GM18507 (cell line): ENCODE data around the gene PGC.
A peak's percentile ranks its signal among the peaks of the same experiment; 100 is the strongest.

ENCODE experiments used
- DNase-seq: peaks from one replicate; pipeline ENCODE4 v3.0.0; 2011; ENCODE audit warnings: low read depth; ENCODE audit not compliant: insufficient read length; ENCODE audit errors: extremely low spot score
- FAIRE-seq: peaks from 2 replicates; lab custom pipeline; 2011; peaks lifted over from hg19 to GRCh38; lab: Jason Lieb, UNC

Gene PGC

DNA sequence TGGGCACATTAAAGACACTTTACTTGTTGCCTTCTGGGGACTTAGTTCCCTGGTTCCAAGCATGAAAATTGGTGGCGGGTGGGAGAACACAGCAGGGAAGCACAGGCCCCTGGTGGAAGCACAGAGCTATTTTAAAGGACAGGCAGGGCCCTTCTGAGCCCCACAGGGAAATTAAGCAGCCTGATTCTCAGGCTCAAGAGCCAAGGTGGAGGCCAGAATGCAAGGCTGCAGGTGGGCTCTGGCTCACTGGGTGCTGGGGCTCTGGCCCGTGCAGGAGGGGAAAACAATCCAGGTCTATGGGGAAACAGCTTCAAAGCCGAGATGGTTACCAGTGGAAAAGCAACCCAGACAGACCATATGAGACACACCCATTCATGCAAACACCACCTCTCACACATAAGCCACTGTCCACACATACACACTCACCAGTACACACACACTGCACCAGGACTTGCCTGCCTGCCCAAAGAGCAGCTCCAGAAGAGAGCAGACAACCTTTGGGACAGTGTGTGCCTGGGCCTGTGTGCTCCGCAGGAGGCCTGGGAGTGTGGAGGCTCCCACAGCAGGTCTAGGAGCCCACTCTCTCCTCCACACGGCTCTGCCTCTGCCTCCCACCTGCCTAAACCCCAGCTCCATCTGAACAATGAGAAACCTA lies 42.4 kb downstream of the PGC start:
- peak; percentile 78 for FAIRE-seq
- no peak for DNase-seq

DNA sequence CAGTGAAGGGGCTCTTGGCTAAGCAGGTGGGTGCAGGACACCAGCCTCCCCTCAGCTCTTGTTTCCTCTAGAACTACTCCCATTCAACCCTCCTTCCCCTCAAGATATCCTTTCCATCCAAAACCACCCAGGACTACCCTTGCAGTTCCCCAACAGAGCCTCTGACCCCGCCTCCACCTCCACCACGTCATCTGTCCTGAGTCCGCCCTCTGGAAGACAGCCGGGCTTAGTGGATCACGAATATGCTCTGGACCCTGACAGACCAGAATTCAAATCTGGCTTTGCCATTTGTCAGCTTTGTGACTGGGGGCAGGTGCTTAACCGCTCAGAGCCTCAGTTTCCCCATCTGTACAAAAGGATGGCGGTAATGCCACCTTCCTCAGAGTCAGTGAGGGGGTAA lies 43.2 kb downstream of the PGC start:
- DNase-seq (no peak), FAIRE-seq (no peak)

DNA sequence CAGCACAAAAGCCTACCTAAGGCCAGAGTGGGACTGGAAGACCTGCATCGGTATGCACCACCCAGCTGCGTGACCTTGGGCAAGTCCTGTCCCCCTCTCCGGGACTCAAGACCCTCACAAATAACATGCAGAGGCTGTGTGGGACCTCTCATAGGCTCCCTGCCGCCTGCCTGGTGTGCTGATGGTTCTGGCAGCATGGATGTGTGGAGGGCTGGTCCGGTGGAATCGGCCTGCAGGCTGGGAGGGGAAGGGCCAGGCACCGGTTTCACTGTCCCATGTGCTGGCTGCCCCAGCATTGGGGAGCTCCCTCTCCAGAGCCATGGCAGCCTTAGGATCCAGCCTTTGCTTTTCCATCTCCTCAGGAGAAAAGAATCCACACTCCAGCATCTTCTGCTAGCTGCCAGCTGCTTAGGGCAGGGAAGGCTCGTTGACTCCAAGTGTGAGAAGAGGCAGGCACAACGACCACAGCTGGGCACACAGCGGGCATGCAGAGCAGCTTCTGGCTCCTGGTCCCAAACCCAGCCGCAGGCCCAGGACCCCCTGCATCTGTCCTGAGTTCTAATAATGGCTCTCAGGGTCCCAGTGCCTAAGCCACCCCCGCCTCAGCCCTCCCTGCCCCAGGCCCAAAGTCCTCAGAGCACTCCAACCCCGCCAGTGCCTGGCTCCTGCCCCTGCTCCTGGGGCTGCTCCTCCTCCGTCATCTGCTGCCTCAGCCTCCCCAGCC lies 44.3 kb downstream of the PGC start:
- FAIRE-seq (no peak), DNase-seq (no peak)

DNA sequence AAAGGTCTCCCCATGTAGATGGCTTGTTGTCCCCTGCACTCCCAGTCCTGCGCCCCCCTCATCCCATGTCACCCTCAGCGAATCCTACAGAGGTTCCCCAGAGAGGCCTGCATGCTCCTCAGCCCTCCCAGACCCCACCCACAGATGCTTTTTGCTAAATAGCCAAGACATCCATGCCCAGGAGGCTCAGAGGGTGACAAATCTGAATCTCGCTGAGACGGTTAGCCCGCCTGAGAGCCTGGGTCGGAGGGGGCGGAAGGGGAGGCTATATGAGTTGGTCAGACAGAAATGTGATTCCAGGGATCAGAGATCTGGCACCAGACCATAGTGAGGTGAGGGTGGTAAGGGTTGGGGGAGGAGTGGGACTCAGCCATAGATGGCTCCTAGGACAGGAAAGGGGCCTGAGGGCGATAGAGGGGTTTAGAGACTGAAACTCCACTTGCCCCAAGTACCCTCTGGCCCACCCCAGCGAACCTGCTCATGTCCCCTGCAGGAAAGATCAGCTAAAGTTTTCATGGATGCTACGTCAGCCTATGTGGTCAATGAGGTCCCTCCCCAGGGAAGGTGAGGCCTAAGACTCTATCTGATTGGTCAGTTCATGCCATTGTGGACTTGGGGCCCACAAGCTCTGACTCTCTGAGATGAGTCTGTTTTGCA lies 45.0 kb downstream of the PGC start:
- FAIRE-seq: no peak
- DNase-seq: no peak

DNA sequence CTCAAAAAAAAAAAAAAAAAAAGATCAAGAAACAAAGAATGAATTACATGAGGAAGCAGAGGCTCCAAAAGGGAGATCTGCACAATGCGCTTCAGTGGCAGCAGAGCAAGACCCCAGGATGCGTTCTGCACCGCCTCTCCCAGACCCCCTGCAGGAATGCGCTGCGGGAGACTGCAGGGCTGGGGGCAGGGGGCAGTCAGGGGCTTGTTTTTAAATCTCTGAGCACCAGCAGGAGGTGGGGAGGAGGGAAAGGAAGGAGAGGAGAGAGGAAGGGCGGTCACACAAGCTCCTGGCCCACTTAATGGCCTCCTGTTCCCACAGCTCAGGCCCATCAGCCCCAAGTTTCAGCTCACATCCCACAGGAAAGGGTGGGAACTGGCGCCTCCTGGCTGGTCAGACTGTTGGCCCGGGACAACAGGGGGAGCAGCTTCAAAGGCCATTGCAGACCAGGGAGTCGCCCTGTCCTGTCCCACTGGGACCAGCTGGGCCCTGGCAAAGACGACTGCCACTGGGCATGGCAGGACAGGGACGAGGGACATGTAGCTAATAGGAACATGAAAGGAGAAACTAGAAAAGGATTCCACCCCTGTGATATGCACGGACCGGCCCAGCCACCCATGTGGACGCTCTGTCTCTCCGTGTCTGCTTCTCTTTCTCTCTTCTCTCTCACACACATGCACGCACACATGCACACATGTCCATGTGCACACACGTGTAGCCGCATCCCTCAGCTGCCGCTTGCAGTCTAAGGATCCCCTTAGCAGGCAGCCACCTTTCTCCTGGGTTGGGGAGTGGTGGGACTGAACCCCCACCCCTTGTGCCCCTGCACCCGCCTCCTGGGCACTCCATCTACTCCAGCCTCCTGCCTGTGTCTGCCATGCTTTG lies 46.5 kb downstream of the PGC start:
- FAIRE-seq (no peak), DNase-seq (no peak)

DNA sequence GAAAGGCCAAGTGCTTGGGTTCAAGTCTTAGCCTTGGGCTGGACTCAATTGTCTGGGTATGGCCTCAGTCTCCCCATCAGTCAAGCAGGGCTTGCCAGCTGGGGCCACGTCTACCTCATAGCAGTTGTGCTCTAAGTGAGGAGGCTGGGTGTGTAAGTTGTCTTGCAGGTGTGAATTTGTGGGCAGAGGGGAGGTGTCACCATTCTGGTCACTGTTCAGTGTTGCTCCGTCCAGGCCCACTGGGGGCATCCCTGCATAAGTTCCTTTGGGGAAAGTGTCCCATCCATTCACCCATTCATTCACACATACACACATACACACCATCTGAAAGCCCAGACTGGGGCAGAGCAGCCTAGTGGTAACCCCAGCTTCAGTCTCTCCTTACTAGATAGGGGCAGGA lies 48.1 kb downstream of the PGC start:
- FAIRE-seq (no peak), DNase-seq (no peak)

DNA sequence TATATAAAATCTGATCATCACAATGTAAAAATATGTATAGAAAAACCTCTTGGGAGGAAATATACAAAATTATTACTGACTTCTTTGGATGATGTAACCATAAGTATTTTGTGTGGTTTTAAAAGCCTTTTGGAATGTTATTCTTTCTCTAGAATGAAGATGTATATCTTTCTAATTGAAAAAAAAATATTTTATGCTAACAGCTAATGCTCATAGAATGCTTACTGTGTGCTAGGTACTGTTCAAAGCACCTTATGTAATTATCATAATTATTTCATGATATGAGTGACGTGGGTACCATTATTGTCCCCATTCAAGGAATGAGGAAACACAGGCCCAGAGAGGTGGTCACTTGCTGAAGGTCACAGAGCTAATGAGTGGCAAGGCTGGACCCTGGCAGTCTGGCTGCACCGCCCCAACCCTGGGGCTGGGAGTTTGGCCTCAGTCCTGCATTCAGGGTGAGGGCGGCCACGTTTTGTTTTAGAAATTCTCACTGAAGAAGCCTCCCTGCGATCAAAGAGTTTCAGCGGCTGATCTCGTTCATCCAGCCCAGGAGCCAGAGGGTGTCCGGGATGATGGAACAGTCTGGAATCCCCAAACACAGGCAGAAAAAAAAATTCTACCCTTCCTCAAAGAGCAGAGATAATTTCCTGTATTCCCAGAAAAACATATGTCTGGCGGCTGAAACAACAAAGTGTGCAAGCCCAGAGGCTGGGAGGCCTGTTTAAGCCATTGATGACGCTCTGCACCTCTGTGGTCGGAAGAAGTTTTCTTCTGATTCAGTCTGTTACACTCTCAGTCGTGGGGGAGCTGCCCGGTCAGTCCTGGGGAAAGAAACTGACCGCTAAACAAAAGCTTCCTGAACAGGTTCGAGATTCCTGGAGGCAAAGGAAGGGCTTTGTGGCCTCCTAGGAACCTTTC lies 49.1 kb downstream of the PGC start:
- no peak for FAIRE-seq
- no peak for DNase-seq

DNA sequence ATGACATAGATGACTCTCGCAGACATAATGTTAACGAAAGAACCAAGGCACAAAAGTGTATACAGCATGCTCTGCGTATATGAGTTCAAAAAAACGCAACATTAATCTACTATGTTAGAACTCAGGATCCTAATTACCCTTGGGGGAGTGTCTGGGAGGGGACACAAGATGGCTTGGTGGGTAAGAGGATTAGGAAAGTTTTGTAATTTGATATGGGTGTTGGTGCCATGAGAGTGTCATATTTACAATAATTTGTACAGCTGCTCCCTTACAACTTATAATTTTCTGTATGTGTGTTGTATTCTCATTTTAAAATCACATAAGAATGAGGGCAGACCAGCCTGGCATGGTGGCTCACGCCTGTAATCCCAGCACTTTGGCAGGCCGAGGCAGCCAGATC lies 50.4 kb downstream of the PGC start:
- FAIRE-seq: no peak
- no peak for DNase-seq

DNA sequence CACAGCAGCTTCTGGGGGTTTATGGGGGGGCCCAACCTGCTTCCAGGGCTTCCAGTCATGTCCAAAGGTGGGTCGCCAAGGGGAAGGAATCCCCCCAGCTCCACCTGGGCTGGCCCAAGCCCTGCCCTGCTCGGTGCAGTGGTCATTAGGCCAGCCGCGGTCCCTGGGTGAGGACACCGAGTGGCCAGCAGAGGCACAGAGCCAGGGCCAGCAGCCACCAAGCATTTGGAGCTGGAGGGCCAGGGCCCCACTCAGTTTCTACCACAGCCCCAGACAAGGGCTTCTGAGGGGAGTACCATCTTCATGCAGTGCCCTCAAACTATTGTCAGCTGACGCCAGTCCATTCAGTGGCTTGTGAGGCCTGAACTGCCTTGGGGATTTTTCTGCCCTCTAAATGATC lies 51.4 kb downstream of the PGC start:
- FAIRE-seq: no peak
- DNase-seq: no peak

DNA sequence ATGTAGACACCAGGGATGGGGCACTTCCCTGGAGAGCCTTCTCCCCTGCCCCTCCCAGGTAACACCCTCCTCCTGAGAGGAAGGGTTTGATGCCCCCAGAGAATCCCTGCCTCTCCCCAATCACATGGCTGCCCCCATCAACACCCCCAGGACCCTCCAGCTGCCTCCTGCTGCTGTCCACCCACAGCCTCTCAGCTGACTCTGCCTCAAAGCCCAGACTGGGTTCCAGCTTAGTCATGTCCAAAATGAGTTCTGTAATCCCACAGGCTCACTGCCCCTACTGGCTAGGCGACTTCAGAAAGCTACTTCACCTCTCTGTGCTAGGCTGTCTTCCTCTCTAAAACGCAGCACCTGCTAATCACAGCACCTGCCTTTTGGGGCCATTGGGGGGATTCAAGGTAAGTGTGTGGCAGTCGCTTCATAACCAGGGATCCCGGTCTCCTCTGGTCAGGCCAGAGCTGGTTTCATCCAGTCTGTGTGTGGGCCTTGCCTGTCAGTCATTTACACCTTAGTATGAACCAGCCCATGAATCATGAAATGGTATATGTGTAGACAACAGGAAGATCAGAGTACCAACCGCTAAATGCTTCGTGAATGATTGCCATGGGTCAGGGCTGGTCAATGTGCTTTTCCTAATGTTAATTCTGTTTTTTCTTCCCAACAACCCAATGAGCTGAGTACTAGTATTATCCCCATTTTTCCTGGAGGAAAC lies 52.2 kb downstream of the PGC start:
- FAIRE-seq (no peak), DNase-seq (no peak)

DNA sequence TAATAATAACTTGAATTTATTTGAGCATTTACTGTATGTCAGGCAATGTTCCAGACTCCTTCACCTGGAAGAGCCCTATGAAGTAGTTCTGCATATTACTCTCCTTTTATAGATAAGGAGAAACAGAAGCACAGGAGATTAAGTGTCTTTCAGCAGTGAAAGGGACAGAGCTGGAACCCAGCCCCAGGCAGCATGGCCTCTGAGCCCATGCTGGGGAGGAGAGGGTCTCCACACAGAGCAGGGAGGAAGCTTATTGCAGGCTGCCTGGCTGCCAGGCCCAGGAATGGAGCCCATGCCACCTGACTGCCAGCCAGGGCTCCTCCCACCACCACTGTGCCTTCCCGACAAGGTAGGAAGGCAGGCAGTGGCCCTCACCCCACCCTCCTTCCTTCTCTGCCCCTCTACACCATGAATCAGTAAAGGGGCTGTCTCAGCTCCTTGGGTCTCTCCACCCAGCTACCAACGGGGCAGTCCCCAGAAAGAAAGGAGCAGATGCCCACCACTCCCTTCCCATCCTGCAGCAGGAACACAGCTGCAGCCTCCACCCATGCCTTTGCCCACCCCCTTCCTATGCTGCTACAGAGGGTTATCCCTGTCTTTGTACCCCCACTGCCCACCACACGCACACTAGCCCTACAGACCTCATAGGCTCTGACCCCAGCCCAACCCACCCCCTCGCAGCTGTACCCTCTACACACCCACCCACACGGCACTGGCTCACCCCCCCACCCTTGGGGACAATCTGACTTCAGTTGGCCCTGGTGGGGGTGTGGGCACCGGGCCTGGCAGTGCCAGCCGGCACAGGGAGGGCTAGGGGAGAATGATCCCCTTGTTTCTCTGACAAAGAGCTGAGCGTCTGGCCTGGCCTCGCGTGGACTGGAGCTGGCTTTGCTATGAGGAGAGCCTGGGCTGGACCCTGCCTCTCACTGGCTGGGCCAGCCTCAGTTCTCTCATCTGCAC lies 53.6 kb downstream of the PGC start:
- FAIRE-seq (no peak), DNase-seq (no peak)

DNA sequence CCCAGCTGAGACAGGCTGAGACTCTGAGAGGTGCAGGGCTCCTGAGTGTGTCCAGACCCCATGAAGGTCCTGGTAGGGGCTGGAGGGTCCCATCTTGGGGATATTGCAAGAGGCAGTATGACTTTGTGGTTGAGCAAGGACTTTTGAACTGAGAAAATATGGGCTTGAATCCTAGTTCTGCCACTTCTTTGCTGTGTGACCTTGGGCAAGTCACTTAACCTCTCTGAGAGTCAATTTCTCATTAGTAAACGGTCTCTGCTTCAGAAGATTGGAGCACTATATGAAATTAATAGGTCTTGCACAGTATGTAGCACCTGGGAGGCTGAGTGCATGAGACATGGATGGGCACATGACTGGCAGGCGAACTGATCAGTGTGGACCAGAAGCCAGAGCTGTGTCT lies 54.5 kb downstream of the PGC start:
- DNase-seq: no peak
- FAIRE-seq: peak; percentile 15

DNA sequence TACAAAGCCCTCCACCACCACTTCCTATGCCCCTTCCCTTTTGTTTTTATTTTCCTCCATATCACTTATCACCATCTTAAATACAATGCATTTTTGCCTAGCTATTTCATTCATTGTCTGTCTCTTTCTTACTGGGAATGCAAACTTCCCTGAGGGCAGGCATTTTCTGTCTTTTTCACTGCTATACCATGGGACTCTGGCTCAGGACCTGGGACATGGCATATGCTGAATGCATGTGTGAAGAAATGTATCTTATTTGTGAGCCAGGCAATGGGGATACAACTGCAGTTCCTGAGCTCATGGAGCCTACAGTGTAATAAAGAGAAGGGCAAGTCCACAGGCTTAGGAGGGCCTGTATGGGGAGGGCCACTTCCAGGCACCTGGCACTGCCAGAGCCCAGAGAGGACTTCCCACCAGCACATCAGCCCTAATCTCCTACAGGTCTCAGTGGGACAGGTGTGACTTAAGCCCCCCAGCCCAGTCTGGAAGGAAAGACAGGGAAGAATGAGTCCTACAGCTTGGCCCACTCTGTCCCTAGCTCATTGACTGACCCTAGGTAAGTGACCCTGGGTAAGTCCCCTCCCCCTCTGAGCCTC lies 55.0 kb downstream of the PGC start:
- DNase-seq (no peak), FAIRE-seq (no peak)

DNA sequence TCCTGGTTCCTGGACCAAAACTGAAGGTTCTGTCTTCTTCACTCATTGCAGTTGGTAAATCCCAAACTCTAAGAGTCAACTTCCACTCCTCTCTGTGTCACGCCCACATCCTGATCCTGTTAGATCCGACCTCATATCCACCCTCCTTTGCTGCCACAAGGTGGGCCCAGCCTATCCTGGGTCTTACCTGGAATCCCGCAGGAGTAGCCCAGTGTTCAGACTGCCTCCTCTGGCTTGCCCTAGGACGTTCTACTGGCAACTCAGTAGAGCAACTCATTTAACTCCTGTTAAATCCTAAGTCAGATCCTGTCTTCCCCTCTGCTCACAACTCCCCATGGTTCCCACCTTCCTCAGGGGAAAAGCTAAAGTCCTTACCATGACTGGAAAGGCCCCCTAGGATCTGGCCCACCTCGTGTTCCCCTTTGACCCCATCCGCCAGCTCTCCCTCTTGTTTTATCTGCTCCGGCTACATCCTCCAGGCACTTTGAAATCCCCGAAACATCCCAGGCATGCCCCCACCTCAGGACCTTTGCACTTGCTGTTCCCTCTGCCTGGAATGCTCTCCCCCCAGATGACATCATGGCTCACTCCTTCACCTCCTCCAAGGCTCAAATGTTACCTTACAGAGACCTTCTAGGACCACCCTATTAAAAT lies 55.6 kb downstream of the PGC start:
- FAIRE-seq: no peak
- no peak for DNase-seq

DNA sequence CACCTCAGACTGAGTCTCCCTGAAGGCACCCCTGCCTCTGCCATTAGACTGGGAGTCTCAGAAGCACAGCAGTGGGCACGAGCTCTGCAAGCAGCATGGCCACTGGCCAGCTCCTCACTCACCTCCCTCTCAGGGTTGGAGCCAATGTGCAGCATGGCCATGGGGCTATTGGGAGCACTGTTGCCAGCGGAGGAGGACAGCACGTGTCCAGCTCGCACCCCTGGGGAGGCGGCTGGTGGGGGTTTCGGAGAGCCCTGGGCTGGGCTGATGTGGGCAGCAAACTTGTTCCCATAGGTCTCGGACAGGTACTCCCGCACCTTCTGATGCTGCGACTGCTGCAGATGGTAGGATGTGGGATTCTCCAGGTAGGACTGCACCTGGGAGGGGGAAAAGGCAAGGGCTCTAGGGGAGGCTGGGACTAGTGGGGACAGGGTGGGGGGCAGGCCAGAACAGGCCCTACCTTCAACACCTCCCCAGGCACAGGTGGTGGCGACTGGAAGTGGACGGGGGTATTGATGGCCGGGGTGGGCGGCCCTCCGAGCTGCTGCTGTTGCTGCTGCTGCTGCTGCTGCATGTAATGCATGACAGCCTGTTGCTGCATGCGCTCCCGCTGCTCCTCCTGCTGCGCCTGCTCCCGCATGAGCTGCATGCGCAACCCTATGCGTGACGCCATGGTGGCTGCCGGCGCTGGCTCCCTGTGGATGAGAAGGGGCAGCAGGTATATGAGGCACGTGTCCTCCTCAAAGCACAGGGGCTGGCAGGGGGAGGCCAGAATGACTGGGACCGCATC lies 56.5 kb downstream of the PGC start:
- FAIRE-seq: no peak
- no peak for DNase-seq
